ENCODE data around the gene NPB. TPM values are rescaled to one million over a fixed set of nuclear protein-coding genes. Genes with fewer than 3 reads are reported as not detected.

NPB gene
- 0.68 TPM for polyA plus RNA-seq (2013, experiment 1 of 2)
- 1.1 TPM for polyA plus RNA-seq (2013, experiment 2 of 2)

DNA sequence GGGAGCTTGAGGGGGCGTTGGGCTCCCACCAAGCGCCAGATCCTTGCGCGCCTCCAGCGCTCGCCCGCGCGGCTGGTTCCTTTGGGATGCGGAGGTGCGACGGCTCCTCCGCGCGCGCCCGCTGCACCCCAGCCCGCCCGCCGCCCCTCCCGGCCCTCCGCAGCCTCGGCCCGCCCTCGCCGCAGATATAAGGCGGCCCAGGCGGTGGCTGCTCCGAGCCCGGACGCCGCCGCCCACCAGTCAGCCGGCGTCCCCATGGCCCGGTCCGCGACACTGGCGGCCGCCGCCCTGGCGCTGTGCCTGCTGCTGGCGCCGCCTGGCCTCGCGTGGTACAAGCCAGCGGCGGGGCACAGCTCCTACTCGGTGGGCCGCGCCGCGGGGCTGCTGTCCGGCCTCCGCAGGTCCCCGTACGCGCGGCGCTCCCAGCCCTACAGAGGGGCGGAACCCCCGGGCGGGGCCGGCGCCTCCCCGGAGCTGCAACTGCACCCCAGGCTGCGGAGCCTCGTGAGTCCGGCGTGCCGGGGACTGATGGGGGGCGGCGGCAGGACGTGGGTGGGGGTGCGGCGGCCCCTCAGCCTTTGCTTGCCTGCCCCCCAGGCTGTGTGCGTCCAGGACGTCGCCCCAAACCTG, at the start of gene NPB:
Gene NPB, plus strand, starts transcription at position 216 of the 630 bp plus-strand sequence. Its CDS starts 40 bp downstream, at position 256.
- Histone ChIP-seq H3K4ac (ENCODE audit: low read depth in 1 of 2, low read length in 2 of 2) (peak within 1 kb of the TSS in 1 of 2 experiments; percentile 64), H2AK5ac (ENCODE audit: low read length, severe bottlenecking) (no peak within 1 kb of the TSS), H3K4me2 (ENCODE audit: low read length, poor library complexity, severe bottlenecking) (peak within 1 kb of the TSS; percentile 70), H2BK5ac (ENCODE audit: low read depth, low read length, poor library complexity, severe bottlenecking) (no peak within 1 kb of the TSS), H3K9ac (ENCODE audit: low read length) (no peak within 1 kb of the TSS), H4K8ac (ENCODE audit: low read length) (peak within 1 kb of the TSS; percentile 74), H2BK12ac (ENCODE audit: low read length in 2 of 2) (no peak within 1 kb of the TSS), H3K23ac (ENCODE audit: low read length in 2 of 2) (peak within 1 kb of the TSS in 1 of 2 experiments; percentile 85), H2BK15ac (ENCODE audit: low read depth, poor library complexity, severe bottlenecking) (no peak within 1 kb of the TSS), H3K14ac (ENCODE audit: low read length in 2 of 2) (peak within 1 kb of the TSS in 1 of 2 experiments; percentile 62), H2BK120ac (ENCODE audit: low read depth, low read length) (no peak within 1 kb of the TSS), H3K18ac (ENCODE audit: low read depth in 1 of 2, low read length in 2 of 2) (peak within 1 kb of the TSS; percentile 48 to 67), H3K4me3 (ENCODE audit: insufficient read depth in 1 of 2, low read depth in 1 of 2, low read length in 2 of 2) (peak within 1 kb of the TSS; percentile 40 to 58), H3K4me1 (ENCODE audit: control insufficient read depth, insufficient read depth, low read depth, low read length) (peaks cover 42% of the 10 kb centered on the region), H3K27me3 (ENCODE audit: control insufficient read depth in 1 of 2, insufficient read depth in 1 of 2, low read length in 2 of 2) (peaks cover 0 to 8% of the 10 kb centered on the region in 2 experiments), H4K91ac (ENCODE audit: low read length) (peak within 1 kb of the TSS; percentile 30), H3K36me3 (ENCODE audit: control insufficient read depth in 1 of 2, insufficient read depth in 2 of 2, low read depth in 1 of 2, low read length in 2 of 2) (peaks cover 50 to 72% of the 10 kb centered on the region in 2 experiments), H2AFZ (ENCODE audit: low read depth, low read length) (peak within 1 kb of the TSS; percentile 34), H3K9me3 (ENCODE audit: control insufficient read depth, low read length) (no peaks in the 10 kb centered on the region), H3K79me1 (replicated peaks; ENCODE audit: low read length, poor library complexity, severe bottlenecking) (peaks cover 17% of the 10 kb centered on the region), H3K27ac (ENCODE audit: low read length, poor library complexity, severe bottlenecking) (no peak within 1 kb of the TSS)
- peak; percentile 12 for DNase-seq
- 6% methylated on average over 56 of the region's 79 CpGs for WGBS

DNA sequence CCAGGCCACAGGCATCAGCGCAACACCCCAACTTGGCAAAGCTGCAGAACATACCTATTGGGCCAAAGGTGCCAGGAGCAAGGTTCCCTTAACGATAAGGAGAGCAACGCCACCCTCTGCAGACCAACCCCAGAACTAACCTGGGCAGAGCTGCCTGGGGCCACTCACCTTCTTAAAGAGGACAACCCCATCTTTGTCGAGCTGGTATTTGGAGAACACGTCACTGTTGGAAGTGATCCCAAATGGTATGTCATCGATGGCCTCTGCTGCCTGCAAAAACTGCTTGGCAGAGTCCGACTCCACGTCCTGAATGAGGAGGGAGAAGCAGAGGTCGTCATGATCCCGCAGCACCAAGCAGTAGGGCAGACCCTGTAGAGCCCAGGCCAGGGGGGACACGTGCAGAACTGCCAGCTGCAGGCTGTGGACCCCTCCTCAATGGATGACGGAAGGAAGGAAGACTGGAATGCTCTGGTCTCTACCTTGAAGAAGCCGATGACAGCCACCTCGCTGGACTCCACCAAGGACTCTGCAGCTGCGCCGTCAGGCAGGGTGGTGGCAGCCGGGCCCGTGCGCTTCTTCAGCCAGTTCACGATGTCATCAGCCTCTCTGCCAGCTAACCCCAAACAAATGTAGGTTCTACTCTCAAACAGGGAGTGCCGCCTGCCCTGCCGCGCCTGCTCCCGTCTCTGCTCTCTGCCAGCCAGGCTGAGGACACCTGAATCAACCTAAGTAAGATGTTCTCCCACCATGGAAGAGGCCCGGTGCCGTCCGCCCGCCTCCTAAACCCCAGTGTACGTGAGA, 46.9 kb upstream of the NPB start:
- Histone ChIP-seq H3K23ac (ENCODE audit: low read length in 2 of 2) (no peak overlapping the region), H3K27ac (ENCODE audit: low read length, poor library complexity, severe bottlenecking) (no peak overlapping the region), H3K18ac (ENCODE audit: low read depth in 1 of 2, low read length in 2 of 2) (no peak overlapping the region), H2BK15ac (ENCODE audit: low read depth, poor library complexity, severe bottlenecking) (no peak overlapping the region), H3K27me3 (ENCODE audit: control insufficient read depth in 1 of 2, insufficient read depth in 1 of 2, low read length in 2 of 2) (no peaks in the 10 kb centered on the region), H3K9me3 (ENCODE audit: control insufficient read depth, low read length) (no peaks in the 10 kb centered on the region), H3K4ac (ENCODE audit: low read depth in 1 of 2, low read length in 2 of 2) (no peak overlapping the region), H3K36me3 (ENCODE audit: control insufficient read depth in 1 of 2, insufficient read depth in 2 of 2, low read depth in 1 of 2, low read length in 2 of 2) (peaks cover 68 to 82% of the 10 kb centered on the region in 2 experiments), H3K4me3 (ENCODE audit: insufficient read depth in 1 of 2, low read depth in 1 of 2, low read length in 2 of 2) (no peak overlapping the region), H3K4me2 (ENCODE audit: low read length, poor library complexity, severe bottlenecking) (no peak overlapping the region), H2BK120ac (ENCODE audit: low read depth, low read length) (no peak overlapping the region), H3K4me1 (ENCODE audit: control insufficient read depth, insufficient read depth, low read depth, low read length) (peaks cover 20% of the 10 kb centered on the region), H4K91ac (ENCODE audit: low read length) (peak overlapping the region; percentile 46), H2AFZ (ENCODE audit: low read depth, low read length) (no peak overlapping the region), H3K9ac (ENCODE audit: low read length) (peak overlapping the region; percentile 60), H2BK12ac (ENCODE audit: low read length in 2 of 2) (no peak overlapping the region), H2AK5ac (ENCODE audit: low read length, severe bottlenecking) (no peak overlapping the region), H3K14ac (ENCODE audit: low read length in 2 of 2) (no peak overlapping the region), H3K79me1 (replicated peaks; ENCODE audit: low read length, poor library complexity, severe bottlenecking) (peaks cover 20% of the 10 kb centered on the region), H2BK5ac (ENCODE audit: low read depth, low read length, poor library complexity, severe bottlenecking) (no peak overlapping the region), H4K8ac (ENCODE audit: low read length) (no peak overlapping the region)
- 95% methylated on average over 24 of the region's 29 CpGs for WGBS
- no peak for DNase-seq

- H2AK5ac ChIP-seq (ENCODE audit: low read length, severe bottlenecking), result no peak overlapping the region
- H2BK12ac ChIP-seq (ENCODE audit: low read length in 2 of 2), result no peak overlapping the region
- no peak overlapping the region for H3K18ac ChIP-seq (ENCODE audit: low read depth in 1 of 2, low read length in 2 of 2)
- H2BK5ac ChIP-seq (ENCODE audit: low read depth, low read length, poor library complexity, severe bottlenecking), result no peak overlapping the region
- peak overlapping the region; percentile 85 for H3K4me2 ChIP-seq (ENCODE audit: low read length, poor library complexity, severe bottlenecking)
- DNase-seq, result no peak
- H2BK120ac ChIP-seq (ENCODE audit: low read depth, low read length), result no peak overlapping the region
- no peaks in the 10 kb centered on the region for H3K9me3 ChIP-seq (ENCODE audit: control insufficient read depth, low read length)
- H3K4me1 ChIP-seq (ENCODE audit: control insufficient read depth, insufficient read depth, low read depth, low read length), result peaks cover 30% of the 10 kb centered on the region
- H2AFZ ChIP-seq (ENCODE audit: low read depth, low read length), result no peak overlapping the region
- peak overlapping the region; percentile 93 for H3K9ac ChIP-seq (ENCODE audit: low read length)
- H4K91ac ChIP-seq (ENCODE audit: low read length), result no peak overlapping the region
- H2BK15ac ChIP-seq (ENCODE audit: low read depth, poor library complexity, severe bottlenecking), result no peak overlapping the region
- peak overlapping the region in 1 of 2 experiments; percentile 50 for H3K14ac ChIP-seq (ENCODE audit: low read length in 2 of 2)
- no peak overlapping the region for H3K23ac ChIP-seq (ENCODE audit: low read length in 2 of 2)
- 92% methylated on average over 27 of the region's 30 CpGs for WGBS
- H3K27ac ChIP-seq (ENCODE audit: low read length, poor library complexity, severe bottlenecking), result no peak overlapping the region
- peaks cover 53 to 60% of the 10 kb centered on the region in 2 experiments for H3K36me3 ChIP-seq (ENCODE audit: control insufficient read depth in 1 of 2, insufficient read depth in 2 of 2, low read depth in 1 of 2, low read length in 2 of 2)
- peaks cover 6% of the 10 kb centered on the region for H3K79me1 ChIP-seq (replicated peaks; ENCODE audit: low read length, poor library complexity, severe bottlenecking)
- no peaks in the 10 kb centered on the region for H3K27me3 ChIP-seq (ENCODE audit: control insufficient read depth in 1 of 2, insufficient read depth in 1 of 2, low read length in 2 of 2)
- H3K4ac ChIP-seq (ENCODE audit: low read depth in 1 of 2, low read length in 2 of 2), result no peak overlapping the region
- peak overlapping the region; percentile 31 for H4K8ac ChIP-seq (ENCODE audit: low read length)
- peak overlapping the region in 1 of 2 experiments; percentile 93 for H3K4me3 ChIP-seq (ENCODE audit: insufficient read depth in 1 of 2, low read depth in 1 of 2, low read length in 2 of 2)
Measured at GRCh38 chr17:81858170-81858966, 43.7 kb upstream of the NPB start.

Data from mesenchymal stem cell (in vitro differentiated cells and primary cell).